Ovary (tissue), 9 donors: ENCODE results near the gene CAPN13. TPM values are rescaled to one million over a fixed set of nuclear protein-coding genes. Genes with fewer than 3 reads are reported as not detected.

ENCODE experiments used
- DNase-seq, 5 donors: peaks; one replicate each; pipeline ENCODE4 v3.0.0-alpha.2; 2019 to 2020
- H3K27ac ChIP-seq, 2 donors: fragments of 200-600 bp; one replicate each; pipeline versions ENCODE4 v1.5.1 to v1.8.0; 2019 to 2022
- H3K27me3 ChIP-seq: fragments of 200-600 bp; one replicate; pipeline ENCODE4 v1.8.0; 2022
- H3K36me3 ChIP-seq: fragments of 200-600 bp; sonication (generic); one replicate; pipeline ENCODE4 v1.5.1; 2019
- H3K4me1 ChIP-seq: one replicate; pipeline ENCODE4 v1.8.1; 2013; ENCODE audit warnings: mild to moderate bottlenecking, moderate library complexity; ENCODE audit not compliant: insufficient read depth
- H3K4me3 ChIP-seq: fragments of 200-600 bp; sonication (generic); one replicate; pipeline ENCODE4 v1.5.1; 2017
- H3K9me3 ChIP-seq, 2 donors: fragments of 200-600 bp in 1 of 2; sonication (generic) in 1 of 2; one replicate each; pipeline versions ENCODE4 v1.5.1 to v1.8.1; 2013 to 2019; ENCODE audit warnings: mild to moderate bottlenecking in 1 of 2, moderate library complexity in 1 of 2
- CTCF ChIP-seq, 3 donors: fragments of 450-650 bp in 2 of 3; fragments of 200-600 bp in 1 of 3; IDR thresholded peaks; one replicate each; pipeline versions ENCODE4 v1.5.1 to v1.8.0; 2016 to 2022; ENCODE audit warnings: antibody characterized with exemption in 3 of 3, mild to moderate bottlenecking in 1 of 3
- EP300 ChIP-seq: sonication (generic); formaldehyde crosslinking; IDR thresholded peaks from one replicate; pipeline ENCODE4 v1.6.1; 2017; ENCODE audit warnings: antibody characterized with exemption
- POLR2A ChIP-seq: fragments of 450-650 bp; IDR thresholded peaks from one replicate; pipeline ENCODE4 v1.6.1; 2017; ENCODE audit warnings: antibody characterized with exemption, mild to moderate bottlenecking, moderate library complexity
- WGBS, 3 donors: extraction: QIAGEN DNeasy Blood & Tissue Kit in 1 of 3; methylation state at CpG; one replicate each; pipeline versions ENCODE4 v1.1.5 to v1.1.7; 2013 to 2017; 5-methylcytosine and 5-hydroxymethylcytosine counted together
- intact Hi-C, 4 donors: fragments of 100-400 bp; cut with DNase I; formaldehyde crosslinking; loops; one replicate each; pipeline versions ENCODE4 v1.11.0 to v1.15.1; 2022 to 2023
- polyA plus RNA-seq, 2 donors: library from polyadenylated mRNA; stranded (reverse); fragments of 200-250 nt in 1 of 2; fragments of 350-450 nt in 1 of 2; fragmentation: Illumina TruSeq in 1 of 2; extraction: RNeasy Lipid Tissue Mini Kit (QIAGEN cat#74804) in 1 of 2; gene quantifications; one replicate each; pipeline ENCODE4 v1.2.3, GENCODE V29; 2013 to 2014
- total RNA-seq, 7 donors: library from RNA; depleted of rRNA in 2 of 7; stranded (reverse); fragments of >200 nt in 2 of 7; fragmentation: NEBNext Ultra II Directional in 3 of 7; extraction: Animal tissue kit (Norgen Biotek cat#: 25700) in 3 of 7; gene quantifications; one replicate each; pipeline versions ENCODE4 v1.1.0 to v1.2.4, GENCODE V29; 2016 to 2023
- donor health status: DM: no; HTN: no; CAD: no; lungs with moderate emphysema.
- donor health status: DM: no; HTN: no; CAD: no.
- donor health status: Bipolar disorder and iron deficiency.
- donor health status: DM: yes; HTN: yes; CAD: no.
- donor health status: DM: no; HTN: no; CAD: no.
- donor health status: DM: yes; HTN: yes; CAD: no.

Gene CAPN13
- total and polyA plus RNA-seq, 9 donors: 0.05 to 2.5 (median 0.30) TPM; not detected in 4

- TF ChIP-seq POLR2A (no peak), EP300 (no peak), CTCF (IDR thresholded peaks at IDR 0.05) (no peak)
- intact Hi-C loops: loop anchor here in 1 of 4 donors (10.0 kb wide), 1 partner anchor 432 kb away; no protein-coding TSS in a partner anchor
Observed at GRCh38 chr2:30732876-30733275, 74.4 kb downstream of the CAPN13 start.

GRCh38 chr2:30732376-30732775 is 74.9 kb downstream of the CAPN13 start:
- Histone ChIP-seq H3K4me3 (no peak overlapping the region), H3K27me3 (no peaks in the 10 kb centered on the region), H3K36me3 (no peaks in the 10 kb centered on the region), H3K4me1 (no peaks in the 10 kb centered on the region), H3K27ac (no peak overlapping the region), H3K9me3 (no peaks in the 10 kb centered on the region)
- 58 to 72% (median 62%) methylated on average over 4 to 10 of the region's 10 CpGs for WGBS, 3 donors
- DNase-seq: no peak
- intact Hi-C loops: loop anchor here in 1 of 4 donors (10.0 kb wide), 1 partner anchor 432 kb away; no protein-coding TSS in a partner anchor
- TF ChIP-seq CTCF (IDR thresholded peaks at IDR 0.05): no peak
- no peak for TF ChIP-seq POLR2A
- TF ChIP-seq EP300: no peak

More at GRCh38 chr2:30732876-30733275, 74.4 kb downstream of the CAPN13 start:
- DNase-seq: no peak
- Histone ChIP-seq H3K27me3 (no peaks in the 10 kb centered on the region), H3K4me3 (no peak overlapping the region), H3K27ac (no peak overlapping the region), H3K9me3 (no peaks in the 10 kb centered on the region), H3K36me3 (no peaks in the 10 kb centered on the region), H3K4me1 (no peaks in the 10 kb centered on the region)
- WGBS, 3 donors: 71 to 84% (median 83%) methylated on average over 4 of the region's 4 CpGs

GRCh38 chr2:30731706-30732105 is 75.5 kb downstream of the CAPN13 start:
- no peaks in the 10 kb centered on the region for H3K27me3 ChIP-seq
- H3K9me3 ChIP-seq: no peaks in the 10 kb centered on the region
- 49 to 59% (median 54%) methylated on average over 6 of the region's 6 CpGs for WGBS, 3 donors
- no peak for TF ChIP-seq EP300
- TF ChIP-seq CTCF (IDR thresholded peaks at IDR 0.05): no peak
- TF ChIP-seq POLR2A: no peak
- no peaks in the 10 kb centered on the region for H3K4me1 ChIP-seq
- no peak overlapping the region for H3K27ac ChIP-seq
- no peaks in the 10 kb centered on the region for H3K36me3 ChIP-seq
- DNase-seq: no peak
- no peak overlapping the region for H3K4me3 ChIP-seq
- intact Hi-C loops: loop anchor here in 1 of 4 donors (10.0 kb wide), 1 partner anchor 433 kb away; no protein-coding TSS in a partner anchor

- H3K27me3 ChIP-seq: no peaks in the 10 kb centered on the region
- DNase-seq: no peak
- H3K27ac ChIP-seq: no peak overlapping the region
- H3K4me3 ChIP-seq: no peak overlapping the region
- H3K9me3 ChIP-seq: no peaks in the 10 kb centered on the region
- intact Hi-C loops: loop anchor here in 1 of 4 donors (10.0 kb wide), 1 partner anchor 434 kb away; no protein-coding TSS in a partner anchor
- H3K4me1 ChIP-seq: no peaks in the 10 kb centered on the region
- 65 to 75% (median 67%) methylated on average over 16 of the region's 16 CpGs for WGBS, 3 donors
- TF ChIP-seq CTCF (IDR thresholded peaks at IDR 0.05) (no peak), POLR2A (no peak), EP300 (no peak)
- H3K36me3 ChIP-seq: no peaks in the 10 kb centered on the region
Observed at GRCh38 chr2:30730736-30731647, 76.3 kb downstream of the CAPN13 start.
